GM23248 (cell line): ENCODE data around the gene FGFR4. TPM values are rescaled to one million over a fixed set of nuclear protein-coding genes. Genes with fewer than 3 reads are reported as not detected.

Source experiments
- DNase-seq: peaks from one replicate; pipeline ENCODE4 v3.0.0-alpha.2; 2015
- H2AFZ ChIP-seq: fragments of 200-600 bp; sonication (generic); 2 replicates; pipeline ENCODE4 v1.6.1; 2016; ENCODE audit warnings: antibody characterized with exemption
- H3F3A ChIP-seq: fragments of 200-600 bp; sonication (generic); 2 replicates; pipeline ENCODE4 v1.6.1; 2016; ENCODE audit warnings: mild to moderate bottlenecking, antibody characterized with exemption, mixed run types; ENCODE audit not compliant: insufficient read depth
- H3K27ac ChIP-seq: fragments of 200-600 bp; sonication (generic); 2 replicates; pipeline ENCODE4 v1.5.1; 2016; ENCODE audit warnings: mild to moderate bottlenecking
- H3K27me3 ChIP-seq: fragments of 200-600 bp; sonication (generic); replicated peaks from 2 replicates; pipeline ENCODE4 v1.6.1; 2016; ENCODE audit warnings: mild to moderate bottlenecking; ENCODE audit not compliant: insufficient read depth
- H3K36me3 ChIP-seq: fragments of 200-600 bp; sonication (generic); 2 replicates; pipeline ENCODE4 v1.6.1; 2016; ENCODE audit warnings: low read depth, mild to moderate bottlenecking
- H3K4me1 ChIP-seq: fragments of 200-600 bp; sonication (generic); 2 replicates; pipeline ENCODE4 v1.6.1; 2016; ENCODE audit warnings: mild to moderate bottlenecking; ENCODE audit not compliant: insufficient read depth
- H3K4me2 ChIP-seq: fragments of 200-600 bp; sonication (generic); one replicate; pipeline ENCODE4 v1.6.1; 2016; ENCODE audit warnings: mild to moderate bottlenecking; ENCODE audit not compliant: unreplicated experiment
- H3K4me3 ChIP-seq: fragments of 200-600 bp; sonication (generic); 2 replicates; pipeline ENCODE4 v1.5.1; 2016; ENCODE audit warnings: mild to moderate bottlenecking
- H3K79me2 ChIP-seq: fragments of 200-600 bp; sonication (generic); 2 replicates; pipeline ENCODE4 v1.6.1; 2016; ENCODE audit warnings: mild to moderate bottlenecking; ENCODE audit not compliant: insufficient read depth
- H3K9ac ChIP-seq: fragments of 200-600 bp; sonication (generic); 2 replicates; pipeline ENCODE4 v1.6.1; 2016; ENCODE audit warnings: mild to moderate bottlenecking
- H3K9me2 ChIP-seq: fragments of 200-600 bp; sonication (generic); 2 replicates; pipeline ENCODE4 v1.6.1; 2016; ENCODE audit warnings: mixed run types, mild to moderate bottlenecking, moderate library complexity; ENCODE audit not compliant: insufficient read depth
- H3K9me3 ChIP-seq: fragments of 200-600 bp; sonication (generic); one replicate; pipeline ENCODE4 v1.6.1; 2017; ENCODE audit warnings: low read depth
- H4K20me1 ChIP-seq: fragments of 200-600 bp; sonication (generic); 2 replicates; pipeline ENCODE4 v1.6.0; 2016; ENCODE audit not compliant: insufficient read depth
- EZH2 ChIP-seq: fragments of 200-600 bp; sonication (generic); IDR thresholded peaks from 2 replicates; pipeline ENCODE4 v1.6.1; 2018; ENCODE audit warnings: antibody characterized with exemption, mild to moderate bottlenecking; ENCODE audit not compliant: insufficient read depth, poor library complexity, severe bottlenecking
- EZH2phosphoT487 ChIP-seq: fragments of 200-600 bp; sonication (generic); IDR thresholded peaks from 2 replicates; pipeline ENCODE4 v1.6.1; 2018; ENCODE audit warnings: antibody characterized with exemption, moderate library complexity, mild to moderate bottlenecking, low read depth; ENCODE audit not compliant: insufficient read depth
- WGBS, 2 experiments: methylation state at CpG; one replicate each; pipeline ENCODE4 v1.1.6; 2015 to 2017; ENCODE audit warnings: low lambda C conversion rate in 2 of 2, low coverage in 1 of 2; ENCODE audit errors: missing lambda C conversion rate in 2 of 2; 5-methylcytosine and 5-hydroxymethylcytosine counted together
- in situ Hi-C: fragments of 300-500 bp; cut with MboI; formaldehyde crosslinking; loops from 2 replicates; pipeline ENCODE4 v1.15.0; 2020
- polyA plus RNA-seq: library from polyadenylated mRNA; unstranded; fragments of >200 nt; fragmentation: Nextera tagmentation; extraction: Ambion mirVana; gene quantifications from 2 replicates; pipeline ENCODE4 v1.2.1, GENCODE V29; 2016
- total RNA-seq: library from RNA; depleted of rRNA; stranded (reverse); fragments of >200 nt; shearing (Covaris generic); gene quantifications from 2 replicates; pipeline ENCODE4 v1.2.3, GENCODE V29; 2014

The FGFR4 gene
- total and polyA plus RNA-seq, 2 experiments from 2014 or later = 0.10 TPM; not detected in 1

DNA sequence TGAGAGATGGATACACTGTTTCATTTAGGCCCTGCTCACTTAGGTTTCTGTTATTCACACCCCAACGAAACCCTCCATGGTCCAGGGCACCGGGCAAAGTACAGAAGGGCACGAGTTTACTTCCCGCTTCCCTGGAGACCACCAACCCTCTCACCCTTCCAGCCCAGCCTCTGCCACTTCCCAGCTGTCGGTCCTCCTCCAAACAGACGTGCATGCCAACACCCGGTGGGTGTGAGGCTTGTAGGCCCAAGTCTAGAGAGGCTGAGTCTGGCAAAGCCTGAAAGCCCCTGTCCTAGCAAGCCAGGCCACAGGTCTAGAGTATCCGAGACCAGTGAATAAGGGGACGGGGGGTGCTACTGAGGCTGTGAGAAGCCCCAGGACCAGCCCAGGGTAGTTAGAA lies 7.1 kb upstream of the FGFR4 start:
- 54 to 55% methylated on average over 9 of the region's 9 CpGs for WGBS, 2 experiments
- TF ChIP-seq EZH2 (no peak), EZH2phosphoT487 (no peak)
- Histone ChIP-seq H3K27me3 (peaks cover 13% of the 10 kb centered on the region), H3K4me1 (no peaks in the 10 kb centered on the region), H3K9me3 (no peaks in the 10 kb centered on the region), H3K27ac (no peak overlapping the region), H4K20me1 (no peaks in the 10 kb centered on the region), H3K9ac (no peak overlapping the region), H3K9me2 (no peaks in the 10 kb centered on the region), H3K4me3 (no peak overlapping the region), H3K79me2 (no peaks in the 10 kb centered on the region), H3K36me3 (no peaks in the 10 kb centered on the region), H3K4me2 (no peak overlapping the region), H2AFZ (no peak overlapping the region), H3F3A (no peaks in the 10 kb centered on the region)
- in situ Hi-C loops = no loop called here
- DNase-seq = no peak

DNA sequence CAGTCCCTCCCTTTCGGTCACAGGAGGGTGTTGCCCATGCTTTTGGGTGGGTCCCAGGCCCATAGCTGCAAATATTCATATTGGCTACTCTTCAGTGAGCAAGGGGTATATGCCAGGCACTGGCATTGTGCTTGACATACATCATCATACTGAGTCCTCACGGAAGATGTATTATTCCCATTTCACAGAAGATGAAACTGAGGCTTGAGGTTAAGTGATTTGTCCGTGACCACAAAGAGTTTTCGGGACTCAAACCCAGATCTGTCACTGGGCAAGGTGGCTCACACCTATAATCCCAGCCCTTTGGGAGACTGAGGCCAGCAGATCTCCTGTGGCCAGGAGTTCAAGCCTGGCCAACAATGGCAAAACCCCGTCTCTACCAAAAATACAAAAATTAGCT lies 6.5 kb upstream of the FGFR4 start:
- Histone ChIP-seq H3K36me3 (no peaks in the 10 kb centered on the region), H3K4me1 (no peaks in the 10 kb centered on the region), H4K20me1 (no peaks in the 10 kb centered on the region), H3K27ac (no peak overlapping the region), H3K79me2 (no peaks in the 10 kb centered on the region), H3K9ac (no peak overlapping the region), H3K4me3 (no peak overlapping the region), H3F3A (no peaks in the 10 kb centered on the region), H3K9me2 (no peaks in the 10 kb centered on the region), H2AFZ (no peak overlapping the region), H3K27me3 (peaks cover 13% of the 10 kb centered on the region), H3K4me2 (no peak overlapping the region), H3K9me3 (no peaks in the 10 kb centered on the region)
- no peak for DNase-seq
- TF ChIP-seq EZH2phosphoT487 = no peak
- TF ChIP-seq EZH2 = no peak
- 58 to 73% methylated on average over 5 of the region's 5 CpGs for WGBS, 2 experiments
- in situ Hi-C loops = no loop called here

DNA sequence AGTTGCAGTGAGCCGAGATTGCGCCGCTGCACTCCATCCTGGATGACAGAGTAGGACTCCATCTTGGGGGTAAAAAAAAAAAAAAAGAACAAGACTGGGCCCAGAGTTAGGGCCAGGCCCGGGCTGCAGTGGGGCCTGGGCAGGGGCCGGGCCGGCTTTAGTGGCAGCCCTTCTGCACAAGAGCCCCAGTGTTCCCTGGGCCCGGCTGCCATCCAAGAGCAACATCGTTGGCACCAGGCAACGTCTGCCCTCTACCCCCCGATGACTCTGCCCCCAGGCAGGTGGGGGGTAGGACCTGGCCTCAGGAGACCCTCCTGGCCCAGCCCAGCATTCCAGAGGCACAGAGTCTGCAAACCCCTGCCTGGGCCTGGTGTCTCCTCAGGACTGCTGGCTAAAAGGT lies 4.9 kb upstream of the FGFR4 start:
- Histone ChIP-seq H3K4me1 (no peaks in the 10 kb centered on the region), H3K27ac (no peak overlapping the region), H3K9me3 (no peaks in the 10 kb centered on the region), H4K20me1 (no peaks in the 10 kb centered on the region), H3F3A (peaks cover 7% of the 10 kb centered on the region; the same call in 1 of the 2 replicates), H2AFZ (no peak overlapping the region), H3K79me2 (no peaks in the 10 kb centered on the region), H3K27me3 (peaks cover 13% of the 10 kb centered on the region), H3K36me3 (no peaks in the 10 kb centered on the region), H3K9me2 (no peaks in the 10 kb centered on the region), H3K4me3 (no peak overlapping the region), H3K9ac (no peak overlapping the region), H3K4me2 (no peak overlapping the region)
- WGBS, 2 experiments = 74 to 81% methylated on average over 8 to 9 of the region's 10 CpGs
- no peak for DNase-seq
- no peak for TF ChIP-seq EZH2
- no peak for TF ChIP-seq EZH2phosphoT487
- in situ Hi-C loops = no loop called here

DNA sequence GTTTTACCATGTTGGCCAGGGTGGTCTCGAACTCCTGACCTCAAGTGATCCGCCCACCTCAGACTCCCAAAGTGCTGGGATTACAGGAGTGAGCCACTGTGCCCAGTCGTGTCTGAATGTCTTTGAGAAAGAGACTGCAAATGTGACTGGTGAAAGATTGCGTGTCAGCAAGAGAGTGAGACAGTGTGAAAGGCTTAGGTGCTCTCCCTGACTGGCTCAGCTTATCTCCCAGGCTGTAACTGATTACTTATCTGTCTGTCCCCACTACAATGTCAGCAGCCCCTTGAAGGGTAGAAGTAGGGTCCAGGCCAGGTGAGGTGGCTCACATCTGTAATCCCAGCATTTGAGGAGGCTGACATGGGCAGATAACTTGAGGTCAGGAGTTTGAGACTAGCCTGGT lies 3.4 kb upstream of the FGFR4 start:
- DNase-seq = no peak
- TF ChIP-seq EZH2 (no peak), EZH2phosphoT487 (no peak)
- 59 to 68% methylated on average over 4 of the region's 4 CpGs for WGBS, 2 experiments
- Histone ChIP-seq H3K4me2 (no peak overlapping the region), H3K9me2 (no peaks in the 10 kb centered on the region), H3K9ac (no peak overlapping the region), H4K20me1 (no peaks in the 10 kb centered on the region), H3F3A (peaks cover 7% of the 10 kb centered on the region; the same call in 1 of the 2 replicates), H2AFZ (no peak overlapping the region), H3K27ac (no peak overlapping the region), H3K4me3 (no peak overlapping the region), H3K27me3 (peaks cover 15% of the 10 kb centered on the region), H3K9me3 (no peaks in the 10 kb centered on the region), H3K4me1 (no peaks in the 10 kb centered on the region), H3K36me3 (no peaks in the 10 kb centered on the region), H3K79me2 (no peaks in the 10 kb centered on the region)
- in situ Hi-C loops = no loop called here

DNA sequence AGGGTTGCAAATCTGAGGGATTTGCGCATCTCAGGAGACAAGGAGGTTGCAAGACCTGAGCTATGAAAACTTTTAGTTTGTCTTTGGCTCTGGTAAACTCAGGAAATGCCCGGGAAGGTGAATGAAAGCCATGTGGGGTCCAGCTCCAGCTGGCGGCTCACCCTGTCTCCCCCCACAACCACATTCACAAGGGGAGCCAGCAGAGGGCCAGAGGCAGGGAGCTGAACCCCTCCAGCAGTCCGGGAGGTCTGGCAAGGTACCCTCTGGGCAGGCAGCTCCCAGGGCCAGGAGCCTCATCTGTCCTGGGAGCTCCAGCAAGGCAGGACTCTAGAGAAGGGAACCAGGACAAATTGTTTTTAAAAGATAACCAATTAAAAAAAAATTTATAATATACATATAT lies 2.5 kb upstream of the FGFR4 start:
- Histone ChIP-seq H3K36me3 (no peaks in the 10 kb centered on the region), H3K27ac (no peak overlapping the region), H4K20me1 (no peaks in the 10 kb centered on the region), H3K9ac (no peak overlapping the region), H3K4me2 (no peak overlapping the region), H2AFZ (no peak overlapping the region), H3F3A (peaks cover 7% of the 10 kb centered on the region; the same call in 1 of the 2 replicates), H3K79me2 (no peaks in the 10 kb centered on the region), H3K4me1 (no peaks in the 10 kb centered on the region), H3K9me2 (no peaks in the 10 kb centered on the region), H3K9me3 (no peaks in the 10 kb centered on the region), H3K27me3 (peaks cover 15% of the 10 kb centered on the region), H3K4me3 (no peak overlapping the region)
- 25 to 27% methylated on average over 4 of the region's 4 CpGs for WGBS, 2 experiments
- TF ChIP-seq EZH2phosphoT487 (no peak), EZH2 (no peak)
- in situ Hi-C loops = no loop called here
- no peak for DNase-seq
